HCT116 (cell line): ENCODE results near the gene CFAP300. TPM values are rescaled to one million over a fixed set of nuclear protein-coding genes. Genes with fewer than 3 reads are reported as not detected.

Source experiments
- ATAC-seq: fragments of 200-7000 bp; cut with Tn5 transposase; 2 replicates; pipeline ENCODE4 v1.9.1; 2020; ENCODE audit warnings: mild to moderate bottlenecking, moderate library complexity
- BruUV-seq: library from RNA; stranded (reverse); fragments of 400-500 nt; replicated peaks from 2 replicates; lab custom pipeline; 2021; lab: Mats Ljungman, UMichigan
- CTCF ChIA-PET: fragments of 300-600 bp; sonication (Branson Sonifier 250); formaldehyde crosslinking; loops from one replicate; lab custom pipeline; 2021; ENCODE audit warnings: antibody characterized with exemption; lab: Charles Lee
- POLR2A ChIA-PET: fragments of 300-600, 350-600 bp; sonication (Branson Sonifier 250); formaldehyde crosslinking; loops from one replicate; lab custom pipeline; 2021; ENCODE audit warnings: antibody characterized with exemption; lab: Charles Lee
- RAD21 ChIA-PET, 2 experiments: fragments of 300-600 bp; sonication (Branson Sonifier 250); formaldehyde crosslinking; loops; one replicate each; lab custom pipeline; 2023; ENCODE audit warnings: low total read pairs in 2 of 2; ENCODE audit not compliant: uncharacterized antibody in 2 of 2, unreplicated experiment in 2 of 2, low non-redundant PET in 1 of 2; lab: Charles Lee
- DNase-seq: peaks from one replicate; pipeline ENCODE4 v3.0.0-alpha.2; 2010; ENCODE audit warnings: low read depth, low spot score
- H2AFZ ChIP-seq: fragments of 200-600 bp; shearing (Covaris generic), sonication (generic); 2 replicates; pipeline ENCODE4 v1.6.1; 2017; ENCODE audit warnings: low read depth, mixed run types, mixed read lengths, antibody characterized with exemption, low read length; ENCODE audit not compliant: poor library complexity, severe bottlenecking
- H3K27ac ChIP-seq: 2 replicates; pipeline ENCODE4 v1.5.1; 2012; ENCODE audit warnings: low read depth, low read length
- H3K27me3 ChIP-seq: fragments of 200-600 bp; sonication (generic); 2 replicates; pipeline ENCODE4 v1.6.1; 2016; ENCODE audit warnings: mixed run types, low read length, mixed read lengths; ENCODE audit not compliant: insufficient read depth
- H3K36me3 ChIP-seq, 2 experiments: fragments of 200-500 bp in 1 of 2; fragments of 200-600 bp in 1 of 2; sonication (Bioruptor generic) in 1 of 2; sonication (generic) in 1 of 2; 2 replicates each; pipeline versions ENCODE4 v1.5.1 to v1.6.1; 2014 to 2016; ENCODE audit warnings: low read length in 2 of 2, inconsistent platforms in 1 of 2, mixed read lengths in 1 of 2, mixed run types in 1 of 2; ENCODE audit not compliant: insufficient read depth in 2 of 2, control insufficient read depth in 1 of 2
- H3K4me1 ChIP-seq, 2 experiments: fragments of 200-600 bp in 1 of 2; sonication (generic) in 1 of 2; 2 replicates each; pipeline versions ENCODE4 v1.5.1 to v1.6.1; 2012 to 2017; ENCODE audit warnings: low read length in 2 of 2, inconsistent platforms in 1 of 2, mild to moderate bottlenecking in 1 of 2, mixed read lengths in 1 of 2, mixed run types in 1 of 2, moderate library complexity in 1 of 2; ENCODE audit not compliant: insufficient read depth in 2 of 2, control insufficient read depth in 1 of 2
- H3K4me2 ChIP-seq: fragments of 200-600 bp; sonication (generic); 2 replicates; pipeline ENCODE4 v1.6.1; 2017; ENCODE audit warnings: mixed run types, low read length, mixed read lengths
- H3K4me3 ChIP-seq, 2 experiments: fragments of 200-600 bp in 1 of 2; sonication (generic) in 1 of 2; replicated peaks in 1 of 2; 2 replicates each; pipeline ENCODE4 v1.5.1; 2011 to 2016; ENCODE audit warnings: low read length in 2 of 2, control low read depth in 1 of 2, low read depth in 1 of 2, mild to moderate bottlenecking in 1 of 2, mixed read lengths in 1 of 2, mixed run types in 1 of 2
- H3K79me2 ChIP-seq: fragments of 200-600 bp; sonication (generic); 2 replicates; pipeline ENCODE4 v1.6.1; 2017; ENCODE audit warnings: mild to moderate bottlenecking, mixed run types, low read length, moderate library complexity, mixed read lengths; ENCODE audit not compliant: insufficient read depth
- H3K9ac ChIP-seq: fragments of 200-600 bp; sonication (generic); 2 replicates; pipeline ENCODE4 v1.6.1; 2016; ENCODE audit warnings: low read length, mixed read lengths
- H3K9me2 ChIP-seq: fragments of 200-600 bp; sonication (generic), shearing (Covaris generic); 2 replicates; pipeline ENCODE4 v1.6.1; 2017; ENCODE audit warnings: mixed run types, mild to moderate bottlenecking, moderate library complexity; ENCODE audit not compliant: insufficient read depth
- H3K9me3 ChIP-seq, 2 experiments: fragments of 200-500 bp in 1 of 2; fragments of 200-600 bp in 1 of 2; sonication (Bioruptor generic) in 1 of 2; sonication (generic) in 1 of 2; 2 replicates each; pipeline ENCODE4 v1.6.1; 2014 to 2017; ENCODE audit warnings: low read length in 2 of 2, mixed read lengths in 2 of 2, inconsistent platforms in 1 of 2, low read depth in 1 of 2, mild to moderate bottlenecking in 1 of 2, mixed run types in 1 of 2, moderate library complexity in 1 of 2; ENCODE audit not compliant: control insufficient read depth in 1 of 2, insufficient read depth in 1 of 2
- H4K20me1 ChIP-seq: fragments of 200-600 bp; sonication (generic), shearing (Covaris generic); 2 replicates; pipeline ENCODE4 v1.6.1; 2017; ENCODE audit warnings: mixed run types, mild to moderate bottlenecking, moderate library complexity; ENCODE audit not compliant: insufficient read depth
- CBX3 ChIP-seq: IDR thresholded peaks from 2 replicates; pipeline ENCODE4 v1.6.1; 2012; ENCODE audit warnings: low read depth
- EZH2 ChIP-seq: fragments of 200-600 bp; sonication (generic); IDR thresholded peaks from 2 replicates; pipeline ENCODE4 v1.6.1; 2017; ENCODE audit warnings: antibody characterized with exemption, mixed run types
- JUND ChIP-seq: IDR thresholded peaks from 2 replicates; pipeline ENCODE4 v1.6.1; 2012
- POLR2A ChIP-seq: IDR thresholded peaks from 2 replicates; pipeline ENCODE4 v1.7.0; 2011; ENCODE audit warnings: borderline replicate concordance; ENCODE audit not compliant: insufficient read depth, insufficient read length; ENCODE audit errors: extremely low read depth
- POLR2AphosphoS5 ChIP-seq: IDR thresholded peaks from 2 replicates; pipeline ENCODE4 v1.6.1; 2011; ENCODE audit warnings: mild to moderate bottlenecking, low read depth, low read length, moderate library complexity
- SIN3A ChIP-seq: IDR thresholded peaks from 2 replicates; pipeline ENCODE4 v1.6.1; 2012; ENCODE audit warnings: low read depth
- SRF ChIP-seq: IDR thresholded peaks from 2 replicates; pipeline ENCODE4 v1.6.1; 2012; ENCODE audit warnings: low read depth
- TCF7L2 ChIP-seq: IDR thresholded peaks from 2 replicates; pipeline ENCODE4 v1.7.0; 2011; ENCODE audit warnings: borderline replicate concordance, inconsistent platforms; ENCODE audit not compliant: insufficient read depth, insufficient read length; ENCODE audit errors: extremely low read depth
- ZNF274 ChIP-seq: fragments of 200-500 bp; sonication (Bioruptor generic); IDR thresholded peaks from 2 replicates; pipeline ENCODE4 v1.6.1; 2014; ENCODE audit warnings: mild to moderate bottlenecking, low read depth, low read length, inconsistent platforms
- intact Hi-C: fragments of 100-400 bp; cut with micrococcal nuclease; formaldehyde crosslinking; loops from 2 replicates; pipeline ENCODE4 v1.10.0; 2022
- total RNA-seq: library from RNA; stranded (reverse); gene quantifications from one replicate; pipeline ENCODE4 v1.2.1, GENCODE V29; 2021; ENCODE audit not compliant: unreplicated experiment
- TF ChIP-seq, protein P1 (sequence below): IDR thresholded peaks from 2 replicates; pipeline ENCODE4 v1.6.1; 2011; ENCODE audit warnings: mild to moderate bottlenecking, low read length, moderate library complexity; ENCODE audit not compliant: insufficient replicate concordance; ENCODE audit errors: extremely low read depth
- TF ChIP-seq, protein P2 (sequence below): IDR thresholded peaks from 2 replicates; pipeline ENCODE4 v1.6.1; 2012
- TF ChIP-seq, protein P3 (sequence below), 3 experiments: fragments of 200-600 bp in 1 of 3; sonication (generic) in 1 of 3; IDR thresholded peaks in 2 of 3; conservative IDR thresholded peaks in 1 of 3; 2 replicates each; pipeline ENCODE4 v1.5.1; 2012 to 2017; ENCODE audit warnings: low read depth in 2 of 3, low read length in 2 of 3, antibody characterized with exemption in 1 of 3, borderline replicate concordance in 1 of 3, control low read depth in 1 of 3, mild to moderate bottlenecking in 1 of 3, mixed read lengths in 1 of 3, mixed run types in 1 of 3, moderate library complexity in 1 of 3; ENCODE audit not compliant: insufficient read depth in 1 of 3

Gene CFAP300
- total RNA-seq, 1 experiment from 2014 or later = not detected

DNA sequence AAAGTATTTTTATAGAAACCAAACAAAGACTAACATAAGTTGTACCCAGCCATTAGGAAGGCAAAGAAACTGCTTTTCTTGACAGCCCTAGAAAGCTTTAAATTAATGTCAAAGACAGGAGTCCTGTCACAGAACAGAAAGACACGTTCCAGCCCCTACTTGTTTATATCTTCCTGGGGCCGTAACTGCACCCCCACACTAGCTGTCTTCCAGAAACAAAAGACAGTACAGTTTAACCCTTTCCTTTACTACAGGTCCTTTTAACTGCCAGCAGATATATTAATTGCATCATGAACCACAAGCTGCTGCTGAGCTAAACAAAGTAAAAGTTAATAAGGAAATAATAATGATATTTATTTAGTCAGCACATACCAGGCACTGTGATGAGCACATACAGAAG, 20.3 kb upstream of the CFAP300 start:
- Histone ChIP-seq H3K79me2 (no peaks in the 10 kb centered on the region), H3K27ac (no peak overlapping the region), H3K9me3 (no peaks in the 10 kb centered on the region), H3K9ac (no peak overlapping the region), H2AFZ (no peak overlapping the region), H4K20me1 (no peaks in the 10 kb centered on the region), H3K4me1 (no peaks in the 10 kb centered on the region), H3K36me3 (no peaks in the 10 kb centered on the region), H3K4me2 (no peak overlapping the region), H3K27me3 (no peaks in the 10 kb centered on the region), H3K4me3 (no peak overlapping the region), H3K9me2 (no peaks in the 10 kb centered on the region)
- ATAC-seq = no peak
- intact Hi-C loops = no loop called here
- ChIA-PET CTCF (no interaction called here), RAD21 (no interaction called here), POLR2A (no interaction called here)
- BruUV-seq = no TSS peak
- no peak for TF ChIP-seq SRF
- DNase-seq = no peak

DNA sequence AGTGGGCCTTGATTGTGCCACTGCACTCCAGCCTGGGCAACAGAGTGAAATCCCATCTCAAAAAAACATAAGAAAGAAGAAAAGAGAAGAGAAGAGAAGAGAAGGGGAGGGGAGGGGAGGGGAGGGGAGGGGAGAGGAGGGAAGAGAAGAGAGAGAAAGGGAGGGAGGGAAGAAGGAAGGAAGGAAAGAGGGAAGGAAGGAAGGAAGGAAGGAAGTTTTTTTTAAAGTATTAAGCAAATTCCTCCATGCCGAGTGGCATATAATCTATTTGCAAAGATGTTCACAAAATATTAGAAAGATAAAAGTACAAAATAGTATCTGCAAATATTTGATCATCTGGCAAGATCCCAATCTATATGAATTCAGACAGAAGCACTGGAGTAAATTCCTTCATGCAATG, 10.5 kb upstream of the CFAP300 start:
- Histone ChIP-seq H3K27me3 (no peaks in the 10 kb centered on the region), H3K79me2 (no peaks in the 10 kb centered on the region), H2AFZ (no peak overlapping the region), H3K9me2 (no peaks in the 10 kb centered on the region), H3K4me3 (no peak overlapping the region), H4K20me1 (no peaks in the 10 kb centered on the region), H3K36me3 (no peaks in the 10 kb centered on the region), H3K4me2 (no peak overlapping the region), H3K9me3 (no peaks in the 10 kb centered on the region), H3K27ac (no peak overlapping the region), H3K4me1 (no peaks in the 10 kb centered on the region), H3K9ac (no peak overlapping the region)
- ATAC-seq (no peak), DNase-seq (no peak)
- no TSS peak for BruUV-seq
- intact Hi-C loops = no loop called here
- ChIA-PET CTCF (no interaction called here), RAD21 (no interaction called here), POLR2A (no interaction called here)
- no peak for TF ChIP-seq ZNF274
- TF ChIP-seq, protein P1, sequence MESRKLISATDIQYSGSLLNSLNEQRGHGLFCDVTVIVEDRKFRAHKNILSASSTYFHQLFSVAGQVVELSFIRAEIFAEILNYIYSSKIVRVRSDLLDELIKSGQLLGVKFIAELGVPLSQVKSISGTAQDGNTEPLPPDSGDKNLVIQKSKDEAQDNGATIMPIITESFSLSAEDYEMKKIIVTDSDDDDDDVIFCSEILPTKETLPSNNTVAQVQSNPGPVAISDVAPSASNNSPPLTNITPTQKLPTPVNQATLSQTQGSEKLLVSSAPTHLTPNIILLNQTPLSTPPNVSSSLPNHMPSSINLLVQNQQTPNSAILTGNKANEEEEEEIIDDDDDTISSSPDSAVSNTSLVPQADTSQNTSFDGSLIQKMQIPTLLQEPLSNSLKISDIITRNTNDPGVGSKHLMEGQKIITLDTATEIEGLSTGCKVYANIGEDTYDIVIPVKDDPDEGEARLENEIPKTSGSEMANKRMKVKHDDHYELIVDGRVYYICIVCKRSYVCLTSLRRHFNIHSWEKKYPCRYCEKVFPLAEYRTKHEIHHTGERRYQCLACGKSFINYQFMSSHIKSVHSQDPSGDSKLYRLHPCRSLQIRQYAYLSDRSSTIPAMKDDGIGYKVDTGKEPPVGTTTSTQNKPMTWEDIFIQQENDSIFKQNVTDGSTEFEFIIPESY = no peak
- TF ChIP-seq POLR2AphosphoS5 = no peak
- TF ChIP-seq SIN3A = no peak
- TF ChIP-seq JUND = no peak
- TF ChIP-seq CBX3 = no peak
- no peak for TF ChIP-seq POLR2A
- TF ChIP-seq, protein P2, sequence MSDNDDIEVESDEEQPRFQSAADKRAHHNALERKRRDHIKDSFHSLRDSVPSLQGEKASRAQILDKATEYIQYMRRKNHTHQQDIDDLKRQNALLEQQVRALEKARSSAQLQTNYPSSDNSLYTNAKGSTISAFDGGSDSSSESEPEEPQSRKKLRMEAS = no peak
- TF ChIP-seq, protein P3, sequence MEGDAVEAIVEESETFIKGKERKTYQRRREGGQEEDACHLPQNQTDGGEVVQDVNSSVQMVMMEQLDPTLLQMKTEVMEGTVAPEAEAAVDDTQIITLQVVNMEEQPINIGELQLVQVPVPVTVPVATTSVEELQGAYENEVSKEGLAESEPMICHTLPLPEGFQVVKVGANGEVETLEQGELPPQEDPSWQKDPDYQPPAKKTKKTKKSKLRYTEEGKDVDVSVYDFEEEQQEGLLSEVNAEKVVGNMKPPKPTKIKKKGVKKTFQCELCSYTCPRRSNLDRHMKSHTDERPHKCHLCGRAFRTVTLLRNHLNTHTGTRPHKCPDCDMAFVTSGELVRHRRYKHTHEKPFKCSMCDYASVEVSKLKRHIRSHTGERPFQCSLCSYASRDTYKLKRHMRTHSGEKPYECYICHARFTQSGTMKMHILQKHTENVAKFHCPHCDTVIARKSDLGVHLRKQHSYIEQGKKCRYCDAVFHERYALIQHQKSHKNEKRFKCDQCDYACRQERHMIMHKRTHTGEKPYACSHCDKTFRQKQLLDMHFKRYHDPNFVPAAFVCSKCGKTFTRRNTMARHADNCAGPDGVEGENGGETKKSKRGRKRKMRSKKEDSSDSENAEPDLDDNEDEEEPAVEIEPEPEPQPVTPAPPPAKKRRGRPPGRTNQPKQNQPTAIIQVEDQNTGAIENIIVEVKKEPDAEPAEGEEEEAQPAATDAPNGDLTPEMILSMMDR (IDR thresholded peaks at IDR 0.05 in 2 of 3, conservative IDR thresholded peaks at IDR 0.05 in 1 of 3; ENCODE audit: borderline replicate concordance in 1 of 3, insufficient read depth in 1 of 3, low read depth in 2 of 3, low read length in 2 of 3) = no peak
- TF ChIP-seq TCF7L2 = no peak
- TF ChIP-seq EZH2 = no peak
